GM21723 (cell line): ENCODE measurements around the gene AK1.
"Not testable (repeated sequence)": the region's sequence is repeated elsewhere in the genome, so short reads cannot be mapped to it uniquely, and the experiment has no call there.

Experiments
- ATAC-seq: cut with Tn5 transposase; IDR thresholded peaks from one replicate; pipeline ENCODE4 v1.9.1; 2021; ENCODE audit warnings: mild to moderate bottlenecking, moderate library complexity; ENCODE audit not compliant: unreplicated experiment

The AK1 gene

GRCh38 chr9:127852829-127853228 is 24.6 kb downstream of the AK1 start:
- ATAC-seq = no peak

DNA sequence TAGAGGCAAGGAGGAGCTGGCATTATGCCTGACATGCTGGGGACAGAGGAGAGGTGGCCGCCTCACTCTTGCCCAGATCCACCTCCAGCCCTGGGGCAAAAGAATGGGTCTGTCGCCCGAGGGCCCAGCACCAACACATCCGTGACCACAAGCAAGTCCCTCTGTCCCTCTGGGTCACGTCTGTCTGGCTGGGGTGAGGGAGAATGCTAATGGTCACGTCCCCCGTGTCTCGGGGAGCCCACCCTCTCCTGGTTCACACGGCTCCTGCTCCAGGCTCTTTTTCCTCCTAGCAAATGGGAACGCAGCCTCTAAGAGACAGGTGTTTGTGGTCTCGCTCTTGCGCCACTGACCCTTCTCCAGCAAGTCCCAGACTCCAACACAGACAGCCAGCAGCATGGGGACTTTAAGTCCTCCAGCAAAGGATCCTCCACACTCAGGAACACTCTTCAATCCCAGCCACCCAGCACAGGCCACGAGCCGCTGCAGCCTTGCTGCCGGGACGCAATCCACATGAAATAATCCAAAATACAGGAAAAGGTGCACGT is 27.1 kb downstream of the AK1 start:
- ATAC-seq = no peak

- ATAC-seq = no peak
Measured at GRCh38 chr9:127848756-127849504, 28.5 kb downstream of the AK1 start.

DNA sequence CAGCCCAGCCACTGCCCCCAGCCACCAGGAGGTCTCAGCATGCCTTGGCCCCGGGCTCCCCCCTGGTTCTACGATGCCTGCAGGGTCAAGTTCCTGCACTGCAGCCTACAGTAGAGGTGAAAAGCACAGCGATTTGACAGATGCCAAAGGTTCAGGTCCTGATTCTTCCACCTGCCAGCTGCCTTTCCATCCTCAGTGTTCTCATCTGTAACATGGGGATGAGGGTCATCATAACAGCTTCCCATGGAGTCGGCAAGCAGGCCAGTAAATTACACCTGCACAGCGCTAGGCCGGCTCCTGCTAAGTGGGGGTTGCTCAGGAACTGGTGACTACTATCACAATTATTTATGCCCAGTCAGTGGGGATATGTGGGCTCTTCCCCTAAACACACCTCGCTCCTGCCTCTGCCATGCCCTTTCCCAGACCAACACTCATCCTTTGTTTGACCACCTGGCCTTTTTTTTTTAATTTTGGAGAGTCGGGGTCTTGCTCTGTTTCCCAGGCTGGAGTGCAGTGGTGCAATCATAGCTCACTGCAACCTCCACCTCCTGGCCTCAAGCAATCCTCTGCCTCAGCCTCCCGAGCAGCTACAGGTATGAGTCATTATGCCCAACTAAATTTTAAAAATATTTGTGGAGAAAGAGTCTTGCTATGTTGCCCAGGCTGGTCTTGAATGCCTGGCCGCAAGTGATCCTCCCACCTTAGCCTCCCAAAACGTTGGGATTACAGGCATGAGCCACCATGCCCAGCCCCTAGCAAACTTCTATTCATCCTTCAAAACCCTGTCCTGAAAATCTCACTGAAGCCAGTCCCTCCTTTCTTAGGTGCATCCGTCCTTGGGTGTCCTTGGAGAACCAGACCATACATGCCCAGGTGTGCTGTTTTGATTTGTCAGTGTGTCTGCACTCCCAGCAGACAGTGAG is 29.4 kb downstream of the AK1 start:
- no peak for ATAC-seq

DNA sequence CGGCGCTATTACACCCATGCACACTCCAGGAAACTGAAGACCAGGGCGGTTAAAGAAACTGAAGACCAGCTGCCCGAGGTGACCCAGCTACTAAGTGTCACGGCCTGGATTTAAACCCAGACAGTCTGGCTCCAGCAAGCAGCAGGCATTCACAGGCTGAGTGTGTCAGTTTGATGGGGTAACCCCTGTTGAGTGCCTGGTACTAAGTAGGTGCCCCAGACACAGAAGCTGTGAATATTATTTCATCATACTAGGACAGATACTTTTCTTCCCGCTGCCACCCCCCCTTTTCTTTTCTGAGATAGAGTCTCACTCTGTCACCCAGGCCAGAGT is 30.3 kb downstream of the AK1 start:
- ATAC-seq = no peak

- ATAC-seq = no peak
Measured at GRCh38 chr9:127846443-127847177, 30.9 kb downstream of the AK1 start.

DNA sequence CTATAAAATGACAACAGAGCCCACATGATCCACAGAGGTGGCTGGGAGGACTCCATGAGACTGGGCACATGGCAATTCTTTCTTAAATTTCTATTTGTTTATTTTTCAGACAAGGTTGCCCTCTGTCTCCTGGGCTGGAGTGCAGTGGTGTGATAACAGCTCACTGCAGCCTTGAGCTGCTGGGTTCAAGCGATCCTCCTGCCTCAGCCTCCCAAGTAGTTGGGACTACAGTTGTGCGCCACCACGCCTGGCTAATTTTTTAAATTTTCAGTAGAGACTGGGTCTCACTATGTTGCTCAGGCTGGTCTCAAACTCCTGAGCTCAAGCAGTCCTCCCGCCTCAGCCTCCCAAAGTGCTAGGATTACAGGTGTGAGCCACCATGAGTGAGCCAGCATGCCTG is 31.9 kb downstream of the AK1 start:
- ATAC-seq = not testable (repeated sequence)

GRCh38 chr9:127844821-127845359 is 32.6 kb downstream of the AK1 start:
- no peak for ATAC-seq

GRCh38 chr9:127841087-127841835 is 36.2 kb downstream of the AK1 start:
- no peak for ATAC-seq

DNA sequence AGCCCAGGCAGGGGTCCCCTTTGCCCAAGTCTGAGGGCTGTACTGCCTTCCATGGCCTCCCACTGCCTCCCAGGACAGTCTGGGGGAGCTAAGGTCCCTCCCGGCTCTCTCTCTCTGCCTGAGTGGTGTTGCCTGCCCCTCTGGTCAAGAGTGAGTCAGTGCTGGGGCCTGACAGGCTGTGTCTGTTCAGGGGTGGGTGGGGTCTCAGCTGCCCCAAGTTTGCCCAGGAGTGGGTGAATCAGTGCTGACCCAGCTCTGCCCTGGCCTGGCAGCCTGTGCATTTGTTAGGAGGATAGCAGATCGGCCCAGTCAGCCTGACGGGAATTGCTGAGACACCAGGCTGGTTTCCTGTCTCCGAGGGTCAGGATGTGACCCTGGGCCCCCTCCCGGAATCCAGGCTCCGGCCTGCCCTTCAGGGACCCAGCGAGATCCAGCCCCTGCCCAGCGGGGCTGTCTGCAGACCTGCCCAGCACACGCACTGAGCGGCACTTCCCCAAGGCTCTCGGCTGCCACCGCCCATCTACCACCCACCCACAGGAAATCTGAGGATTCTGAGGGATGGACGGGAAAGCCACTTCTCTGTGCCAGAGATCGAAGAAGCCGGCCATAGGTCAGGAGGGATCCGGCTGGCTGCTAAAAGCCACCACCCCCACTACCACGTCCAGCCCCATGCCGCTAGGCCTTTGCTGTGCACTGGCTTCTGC is 38.9 kb downstream of the AK1 start:
- ATAC-seq = no peak

DNA sequence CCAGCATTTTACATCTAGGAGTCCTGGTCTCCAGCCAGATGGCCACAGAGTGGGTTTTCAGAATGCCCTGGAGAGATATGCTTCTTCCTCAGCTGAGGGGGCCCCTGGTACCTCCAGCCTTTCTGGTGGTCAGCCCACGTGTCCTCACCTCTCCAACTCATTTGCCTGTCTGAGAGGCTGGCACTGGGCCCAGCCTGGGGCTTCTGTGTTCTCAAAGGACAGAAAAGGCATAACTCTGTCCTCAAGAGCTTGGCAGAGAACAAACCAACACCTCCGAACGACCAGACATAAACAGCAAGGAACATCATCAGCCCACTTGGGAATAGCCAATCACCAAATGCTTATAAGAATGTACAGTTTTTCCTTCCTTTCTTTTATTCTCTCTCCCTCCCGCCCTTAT is 40.1 kb downstream of the AK1 start:
- ATAC-seq = no peak

DNA sequence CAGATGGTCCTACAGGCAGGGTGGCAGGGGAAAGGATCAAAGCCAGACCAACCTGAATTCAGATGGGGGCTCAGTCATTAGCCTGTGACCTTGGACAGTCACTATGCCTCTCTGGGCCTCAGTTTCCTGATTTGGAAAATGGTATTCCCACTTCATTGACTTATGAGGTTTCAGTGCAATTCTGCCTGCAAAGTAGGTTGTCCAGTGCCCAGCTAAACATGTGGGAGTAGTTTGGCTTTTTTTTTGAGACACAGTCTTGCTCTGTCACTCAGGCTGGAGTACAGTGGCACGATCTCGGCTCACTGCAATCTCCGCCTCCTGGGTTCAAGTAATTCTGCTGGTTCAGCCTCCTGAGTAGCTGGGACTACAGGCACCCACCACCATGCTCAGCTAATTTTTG is 40.9 kb downstream of the AK1 start:
- ATAC-seq = not testable (repeated sequence)

DNA sequence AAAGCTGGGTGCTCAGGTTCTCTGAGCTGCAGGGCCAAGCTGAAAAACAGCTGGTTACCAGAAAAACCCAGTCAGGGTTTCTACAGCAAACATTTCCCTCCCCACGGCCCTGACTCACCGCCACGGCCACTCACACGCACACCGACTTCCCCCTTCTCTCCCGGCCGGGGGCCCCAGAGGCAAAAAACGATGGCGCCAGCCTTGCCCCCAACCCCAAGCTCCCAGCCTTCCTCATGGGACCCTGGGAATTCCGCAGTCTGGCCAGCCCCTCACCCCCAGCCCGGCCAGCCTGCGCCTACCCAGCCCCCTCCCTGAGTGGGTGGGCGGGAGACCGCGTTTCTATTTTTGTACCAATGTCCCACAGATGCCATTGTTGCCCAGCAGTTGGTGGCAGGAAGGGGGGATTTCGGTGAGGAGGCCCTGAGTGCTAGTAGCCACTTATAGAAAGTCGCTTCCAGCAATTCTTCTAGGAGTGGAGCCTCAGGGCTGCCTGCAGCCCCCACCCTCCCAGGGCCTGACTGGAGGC is 41.4 kb downstream of the AK1 start:
- no peak for ATAC-seq

- ATAC-seq = no peak
Measured at GRCh38 chr9:127833555-127833954, 43.9 kb downstream of the AK1 start.

- no peak for ATAC-seq
Measured at GRCh38 chr9:127832248-127832647, 45.2 kb downstream of the AK1 start.

DNA sequence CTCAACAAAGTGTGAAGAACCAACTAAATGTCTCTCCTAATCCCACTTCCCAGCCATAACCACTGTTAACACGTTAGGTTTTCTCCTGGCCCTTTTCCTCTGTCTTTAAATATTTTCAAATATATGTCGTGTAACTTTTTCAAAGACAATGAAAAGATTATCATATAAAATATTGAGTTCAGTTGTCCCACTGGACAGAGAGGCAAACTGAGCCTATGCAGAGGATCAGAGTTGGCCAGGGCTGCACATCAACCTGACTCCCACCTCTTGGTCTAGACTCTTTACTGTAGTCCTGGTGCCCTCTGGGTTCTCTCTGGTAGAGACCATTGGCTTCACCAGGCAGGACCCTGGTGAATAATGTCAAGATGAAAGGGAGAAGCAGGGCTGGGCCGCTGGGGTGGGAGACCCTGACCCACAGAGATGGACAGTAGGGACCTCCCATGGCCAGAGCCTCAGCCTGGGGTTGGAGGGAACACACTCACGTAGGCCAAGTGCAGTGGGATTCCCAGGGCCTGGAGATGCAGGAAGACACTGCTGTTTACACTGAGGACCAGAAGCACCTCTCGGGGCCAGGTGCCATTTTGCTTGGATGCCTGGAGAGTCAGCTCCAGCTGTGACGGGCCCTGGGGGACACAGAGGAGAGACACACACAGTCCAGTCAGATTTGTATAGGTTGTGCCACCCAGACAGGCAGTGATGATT is 48.1 kb downstream of the AK1 start:
- ATAC-seq = no peak

DNA sequence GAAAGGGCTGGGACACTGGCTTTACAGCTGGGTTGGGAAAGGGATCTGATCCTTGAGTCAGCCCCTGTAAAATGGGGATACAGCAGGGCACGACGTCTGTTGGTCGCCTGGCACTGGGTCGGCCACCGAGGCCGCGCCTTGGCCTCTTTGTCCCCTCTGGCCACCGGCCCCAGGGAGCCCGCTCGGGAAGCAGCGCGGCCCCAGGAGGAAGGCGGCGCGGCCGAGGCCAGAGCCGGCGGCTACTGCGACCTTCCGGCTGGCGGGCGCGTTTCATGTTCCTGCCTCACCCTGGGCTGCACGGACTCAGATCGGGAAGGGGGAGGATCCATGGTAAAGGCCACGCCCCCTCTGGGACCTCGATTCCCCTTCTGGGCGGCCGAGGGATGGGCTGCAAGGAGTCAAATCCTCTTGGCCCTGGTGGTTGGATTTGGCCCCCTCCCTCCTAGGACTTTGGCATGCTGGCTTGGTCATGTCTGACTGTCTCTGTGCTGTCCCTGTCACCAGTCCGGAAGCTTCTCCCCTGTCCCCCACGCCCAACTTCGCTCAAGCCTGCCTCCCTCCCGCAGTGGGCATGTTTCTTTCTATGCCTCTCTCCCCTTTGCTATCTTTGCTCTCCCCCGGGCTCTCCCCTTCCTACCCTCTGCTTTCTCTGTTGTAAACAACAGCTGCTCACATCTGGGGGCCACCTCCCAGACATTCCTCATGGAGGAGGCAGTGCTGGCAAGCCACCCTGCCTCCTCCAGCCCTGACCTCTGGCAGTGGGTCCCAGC is 49.0 kb downstream of the AK1 start:
- ATAC-seq = no peak

GRCh38 chr9:127826253-127826913 is 51.1 kb downstream of the AK1 start:
- ATAC-seq = no peak
